ENCODE data around the gene KIZ. TPM values are rescaled to one million over a fixed set of nuclear protein-coding genes. Genes with fewer than 3 reads are reported as not detected.

The KIZ gene
- total RNA-seq, 1 donor from 2014 or later: 12.2 TPM

DNA sequence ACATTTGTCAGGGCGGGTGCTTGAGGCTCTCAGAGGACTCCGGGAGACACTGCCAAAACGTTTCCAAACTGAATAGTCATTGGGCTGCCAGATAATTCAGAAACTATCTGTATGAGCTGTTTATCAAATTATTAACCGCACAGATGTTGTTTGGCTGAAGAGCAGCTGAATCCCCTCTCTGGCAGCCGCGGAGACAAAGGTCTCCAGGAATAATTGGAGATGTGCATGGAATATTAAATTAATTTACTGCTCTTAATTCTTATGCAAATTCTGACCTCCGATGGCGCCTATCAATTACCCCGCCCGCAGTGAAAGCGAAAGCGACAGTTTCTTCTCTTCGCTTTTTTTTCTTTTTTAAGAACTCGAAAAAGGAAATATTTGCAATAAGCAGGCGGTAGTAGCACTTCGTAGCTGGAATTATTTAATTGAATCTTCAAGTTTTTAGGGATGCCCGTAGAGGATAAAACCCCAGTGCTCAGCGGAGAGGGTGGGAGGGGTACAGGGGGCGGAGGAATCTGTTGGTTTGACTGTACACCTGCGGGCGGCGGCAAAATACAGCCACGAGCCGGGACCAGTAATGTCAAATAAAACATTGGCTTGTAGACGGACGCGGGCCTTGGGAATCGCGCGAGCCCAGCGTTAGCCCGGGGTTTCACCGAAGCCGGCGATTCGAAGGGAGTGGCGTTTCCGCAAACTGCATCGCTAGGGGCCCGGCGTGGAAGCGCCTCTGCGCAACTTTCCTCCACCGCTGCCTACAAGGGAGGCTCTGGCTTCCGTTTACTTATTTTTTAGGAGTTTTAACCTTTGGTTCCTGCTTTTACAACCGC lies 25.9 kb upstream of the KIZ start:
- DNase-seq (ENCODE audit: low spot score): no peak
- peaks cover 24% of the 10 kb centered on the region for H3K4me1 Mint-ChIP-seq (ENCODE audit: low read depth)
- H3K36me3 Mint-ChIP-seq (ENCODE audit: low read depth): peaks cover 2% of the 10 kb centered on the region
- peak overlapping the region; percentile 92 for H3K27ac Mint-ChIP-seq (ENCODE audit: unreplicated experiment)
- no peaks in the 10 kb centered on the region for H3K9me3 Mint-ChIP-seq (ENCODE audit: low read depth)
- peak overlapping the region; percentile 73 for H3K4me3 Mint-ChIP-seq (ENCODE audit: unreplicated experiment)
- peaks cover 84% of the 10 kb centered on the region for H3K27me3 Mint-ChIP-seq (ENCODE audit: low read depth)
- TF ChIP-seq, protein P1, sequence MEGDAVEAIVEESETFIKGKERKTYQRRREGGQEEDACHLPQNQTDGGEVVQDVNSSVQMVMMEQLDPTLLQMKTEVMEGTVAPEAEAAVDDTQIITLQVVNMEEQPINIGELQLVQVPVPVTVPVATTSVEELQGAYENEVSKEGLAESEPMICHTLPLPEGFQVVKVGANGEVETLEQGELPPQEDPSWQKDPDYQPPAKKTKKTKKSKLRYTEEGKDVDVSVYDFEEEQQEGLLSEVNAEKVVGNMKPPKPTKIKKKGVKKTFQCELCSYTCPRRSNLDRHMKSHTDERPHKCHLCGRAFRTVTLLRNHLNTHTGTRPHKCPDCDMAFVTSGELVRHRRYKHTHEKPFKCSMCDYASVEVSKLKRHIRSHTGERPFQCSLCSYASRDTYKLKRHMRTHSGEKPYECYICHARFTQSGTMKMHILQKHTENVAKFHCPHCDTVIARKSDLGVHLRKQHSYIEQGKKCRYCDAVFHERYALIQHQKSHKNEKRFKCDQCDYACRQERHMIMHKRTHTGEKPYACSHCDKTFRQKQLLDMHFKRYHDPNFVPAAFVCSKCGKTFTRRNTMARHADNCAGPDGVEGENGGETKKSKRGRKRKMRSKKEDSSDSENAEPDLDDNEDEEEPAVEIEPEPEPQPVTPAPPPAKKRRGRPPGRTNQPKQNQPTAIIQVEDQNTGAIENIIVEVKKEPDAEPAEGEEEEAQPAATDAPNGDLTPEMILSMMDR (IDR thresholded peaks at IDR 0.05): no peak

DNA sequence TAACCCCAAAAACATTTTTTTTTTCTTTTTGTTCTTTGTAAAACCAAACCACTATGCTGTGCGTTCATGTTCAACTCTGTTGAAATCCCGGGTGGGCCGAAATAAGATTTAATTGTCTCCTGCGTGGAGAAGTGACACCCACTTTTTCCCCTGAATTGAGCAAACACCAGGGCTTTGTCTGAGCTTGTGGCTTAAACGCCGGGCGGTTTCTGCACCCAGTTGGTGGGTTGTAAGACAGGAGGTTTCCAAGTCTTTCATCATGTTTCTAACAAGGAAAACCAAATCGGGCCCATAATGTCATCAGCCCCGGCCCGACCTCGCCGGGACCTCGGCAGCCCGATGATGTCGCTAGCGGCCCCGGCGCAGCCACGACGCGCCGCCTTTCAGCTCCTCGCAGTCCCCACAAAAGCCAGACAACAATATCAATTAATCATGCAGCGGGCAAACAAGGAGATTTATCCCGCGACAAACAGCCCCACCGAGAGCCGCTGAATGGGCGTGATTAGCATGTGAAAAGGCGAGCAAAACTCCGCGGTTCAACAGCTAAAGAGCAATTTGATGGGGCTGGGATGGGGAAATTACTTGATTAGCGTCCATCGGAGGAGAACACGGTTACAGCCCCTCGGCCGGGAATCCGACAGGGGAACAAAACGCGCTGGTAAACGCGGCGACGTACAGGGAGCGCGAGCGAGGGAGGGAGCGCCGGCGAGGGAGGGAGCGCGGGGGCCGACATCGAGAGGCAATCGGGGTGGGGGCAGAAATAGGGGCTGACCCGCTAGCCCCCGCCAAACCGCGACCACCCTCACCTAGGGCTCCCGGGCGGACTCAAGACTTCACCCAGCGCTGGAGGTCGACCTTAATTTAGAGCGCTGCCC lies 25.1 kb upstream of the KIZ start:
- no peaks in the 10 kb centered on the region for H3K9me3 Mint-ChIP-seq (ENCODE audit: low read depth)
- H3K4me3 Mint-ChIP-seq (ENCODE audit: unreplicated experiment): peak overlapping the region; percentile 73
- peaks cover 2% of the 10 kb centered on the region for H3K36me3 Mint-ChIP-seq (ENCODE audit: low read depth)
- H3K27me3 Mint-ChIP-seq (ENCODE audit: low read depth): peaks cover 82% of the 10 kb centered on the region
- DNase-seq (ENCODE audit: low spot score): no peak
- peak overlapping the region; percentile 92 for H3K27ac Mint-ChIP-seq (ENCODE audit: unreplicated experiment)
- H3K4me1 Mint-ChIP-seq (ENCODE audit: low read depth): peaks cover 24% of the 10 kb centered on the region
- TF ChIP-seq, protein P1 (IDR thresholded peaks at IDR 0.05): no peak

DNA sequence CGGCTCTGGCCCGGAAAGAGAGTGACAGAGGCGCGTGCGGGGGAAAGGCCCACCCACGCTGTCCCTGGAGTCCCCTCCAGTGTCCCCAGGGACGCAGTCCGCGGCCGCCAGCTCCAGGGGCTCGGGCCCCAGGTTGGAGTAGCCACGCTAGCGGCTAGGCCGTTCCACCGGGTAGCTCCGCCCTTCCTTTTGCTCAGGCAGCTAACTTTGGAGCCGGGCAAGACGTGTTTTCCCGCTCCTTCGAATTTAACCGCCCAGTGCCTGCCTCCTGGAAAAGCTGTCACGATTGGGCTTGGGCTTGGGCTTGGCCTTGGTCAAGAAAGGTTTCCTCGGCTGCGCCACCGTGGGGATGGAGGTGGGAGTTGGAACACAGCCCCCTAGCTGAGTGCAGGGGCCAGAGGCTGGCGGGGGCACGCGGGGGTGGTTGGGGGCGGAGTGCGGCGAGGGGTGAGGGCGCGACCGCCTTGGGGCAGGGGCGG lies 24.4 kb upstream of the KIZ start:
- peaks cover 2% of the 10 kb centered on the region for H3K36me3 Mint-ChIP-seq (ENCODE audit: low read depth)
- H3K4me3 Mint-ChIP-seq (ENCODE audit: unreplicated experiment): no peak overlapping the region
- H3K4me1 Mint-ChIP-seq (ENCODE audit: low read depth): peaks cover 24% of the 10 kb centered on the region
- DNase-seq (ENCODE audit: low spot score): no peak
- no peak overlapping the region for H3K27ac Mint-ChIP-seq (ENCODE audit: unreplicated experiment)
- H3K27me3 Mint-ChIP-seq (ENCODE audit: low read depth): peaks cover 83% of the 10 kb centered on the region
- TF ChIP-seq, protein P1 (IDR thresholded peaks at IDR 0.05): no peak
- H3K9me3 Mint-ChIP-seq (ENCODE audit: low read depth): no peaks in the 10 kb centered on the region

DNA sequence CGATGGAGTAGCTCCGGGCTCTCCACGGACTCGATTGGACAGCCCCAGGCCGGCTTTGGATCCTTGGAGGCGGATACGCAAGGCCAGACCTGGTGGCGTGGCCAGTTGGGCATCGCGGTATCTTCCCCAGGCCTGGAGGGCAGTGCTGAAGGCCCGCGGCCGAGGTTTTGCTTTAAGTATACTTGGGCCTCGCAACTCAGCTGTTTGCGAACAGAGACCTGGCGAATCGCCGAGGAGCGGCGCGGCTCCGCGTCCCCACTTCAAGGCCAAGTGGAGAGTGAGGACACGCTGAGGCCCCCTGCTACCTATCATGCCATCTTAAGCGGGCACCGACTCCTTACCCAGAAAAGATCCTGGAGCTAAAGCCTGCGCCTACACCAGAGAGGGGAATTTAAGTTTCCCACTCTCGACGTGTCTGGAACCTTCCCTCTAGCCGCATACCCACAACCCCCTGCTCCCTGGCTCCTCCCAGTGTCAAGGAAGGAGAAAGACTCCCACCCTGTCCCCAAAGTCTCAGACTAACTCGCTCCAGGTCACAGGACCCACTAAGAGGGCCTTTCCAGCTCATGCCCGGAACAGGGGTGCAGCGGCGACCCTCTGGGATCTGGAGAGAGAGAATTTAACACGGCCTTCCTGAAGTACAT lies 23.8 kb upstream of the KIZ start:
- Mint-ChIP-seq H3K9me3 (ENCODE audit: low read depth) (no peaks in the 10 kb centered on the region), H3K27me3 (ENCODE audit: low read depth) (peaks cover 79% of the 10 kb centered on the region), H3K36me3 (ENCODE audit: low read depth) (peaks cover 2% of the 10 kb centered on the region), H3K4me1 (ENCODE audit: low read depth) (peaks cover 24% of the 10 kb centered on the region), H3K27ac (ENCODE audit: unreplicated experiment) (no peak overlapping the region), H3K4me3 (ENCODE audit: unreplicated experiment) (peak overlapping the region; percentile 33)
- no peak for DNase-seq (ENCODE audit: low spot score)
- TF ChIP-seq, protein P1 (IDR thresholded peaks at IDR 0.05): no peak
